Measurements from ENCODE around the gene DCTN5. TPM values are rescaled to one million over a fixed set of nuclear protein-coding genes. Genes with fewer than 3 reads are reported as not detected.
"Not testable (repeated sequence)": the region's sequence is repeated elsewhere in the genome, so short reads cannot be mapped to it uniquely, and the experiment has no call there.

Gene DCTN5
- polyA plus RNA-seq (ENCODE audit: insufficient read depth in 1 of 5, insufficient read length in 5 of 5, low replicate concordance in 1 of 5) = 10 to 100 TPM; 45.5 to 73.0 (median 65.1) TPM
- long read RNA-seq, donor 1, full-length matches to known transcripts = 64 of 84 reads
- long read RNA-seq, donor 1, partial matches to known transcripts = 20 of 84 reads
- long read RNA-seq, donor 1, other reads (novel, unspliced or antisense) = 0 of 84 reads
- long read RNA-seq, donor 2, full-length matches to known transcripts = 34 of 34 reads
- long read RNA-seq, donor 2, partial matches to known transcripts = 0 of 34 reads
- long read RNA-seq, donor 2, other reads (novel, unspliced or antisense) = 0 of 34 reads
- long read RNA-seq, donor 3, full-length matches to known transcripts = 44 of 44 reads
- long read RNA-seq, donor 3, partial matches to known transcripts = 0 of 44 reads
- long read RNA-seq, donor 3, other reads (novel, unspliced or antisense) = 0 of 44 reads
- long read RNA-seq, donor 4, full-length matches to known transcripts = 34 of 34 reads
- long read RNA-seq, donor 4, partial matches to known transcripts = 0 of 34 reads
- long read RNA-seq, donor 4, other reads (novel, unspliced or antisense) = 0 of 34 reads
- long read RNA-seq, donor 5, full-length matches to known transcripts = 93 of 93 reads
- long read RNA-seq, donor 5, partial matches to known transcripts = 0 of 93 reads
- long read RNA-seq, donor 5, other reads (novel, unspliced or antisense) = 0 of 93 reads
- long read RNA-seq, donor 6, full-length matches to known transcripts = 69 of 69 reads
- long read RNA-seq, donor 6, partial matches to known transcripts = 0 of 69 reads
- long read RNA-seq, donor 6, other reads (novel, unspliced or antisense) = 0 of 69 reads
- long read RNA-seq, donor 7, full-length matches to known transcripts = 85 of 85 reads
- long read RNA-seq, donor 7, partial matches to known transcripts = 0 of 85 reads
- long read RNA-seq, donor 7, other reads (novel, unspliced or antisense) = 0 of 85 reads
- long read RNA-seq, donor 8, full-length matches to known transcripts = 24 of 24 reads
- long read RNA-seq, donor 8, partial matches to known transcripts = 0 of 24 reads
- long read RNA-seq, donor 8, other reads (novel, unspliced or antisense) = 0 of 24 reads

DNA sequence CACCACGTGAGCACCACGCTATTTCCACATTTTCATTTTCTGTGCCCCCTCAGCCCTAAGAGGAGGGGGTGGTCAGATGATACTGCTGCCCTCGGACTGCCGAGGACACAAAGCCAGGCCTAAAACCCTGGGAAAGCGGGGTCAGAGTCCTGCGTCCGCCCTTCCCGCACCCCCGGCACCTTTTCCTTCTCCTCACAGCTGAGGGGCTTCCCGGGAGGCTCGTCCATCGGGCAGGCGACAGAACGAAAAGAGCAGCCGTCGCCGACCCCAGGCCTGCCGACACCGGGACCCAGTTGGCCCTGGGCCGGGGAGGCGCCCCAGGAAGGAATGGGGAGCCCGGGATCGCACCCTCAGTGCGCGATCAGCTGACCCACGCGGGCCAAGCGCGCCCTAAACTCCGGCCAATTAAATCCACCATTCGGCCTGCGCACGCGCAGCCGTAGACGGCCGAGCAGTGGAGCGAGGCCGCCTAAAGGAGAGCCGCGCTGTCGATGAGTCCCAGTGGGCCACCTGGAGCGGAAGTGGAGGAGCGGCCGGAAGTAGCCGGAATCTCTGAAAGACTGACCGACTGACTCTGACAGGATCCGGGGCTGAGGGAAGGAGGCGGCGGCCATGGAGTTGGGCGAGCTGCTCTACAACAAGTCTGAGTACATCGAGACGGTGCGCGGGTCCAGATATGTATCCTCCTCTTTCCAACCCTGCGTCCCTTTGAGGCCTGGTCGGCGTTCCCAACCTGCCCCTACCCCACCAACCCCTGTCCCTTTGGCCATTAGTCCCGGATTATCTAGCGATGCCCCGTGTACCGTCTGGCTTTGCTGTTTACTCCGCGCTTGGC, at the start of gene DCTN5, which contains the start of gene PALB2:
Gene DCTN5, plus strand, starts transcription at position 536 of the 835 bp plus-strand sequence. Its CDS starts 77 bp downstream, at position 613.
Gene PALB2, minus strand, starts transcription at position 380 of the 835 bp plus-strand sequence. Its CDS starts 153 bp downstream, at position 227.
- DNase-seq = peak; percentile 87 to 90

DNA sequence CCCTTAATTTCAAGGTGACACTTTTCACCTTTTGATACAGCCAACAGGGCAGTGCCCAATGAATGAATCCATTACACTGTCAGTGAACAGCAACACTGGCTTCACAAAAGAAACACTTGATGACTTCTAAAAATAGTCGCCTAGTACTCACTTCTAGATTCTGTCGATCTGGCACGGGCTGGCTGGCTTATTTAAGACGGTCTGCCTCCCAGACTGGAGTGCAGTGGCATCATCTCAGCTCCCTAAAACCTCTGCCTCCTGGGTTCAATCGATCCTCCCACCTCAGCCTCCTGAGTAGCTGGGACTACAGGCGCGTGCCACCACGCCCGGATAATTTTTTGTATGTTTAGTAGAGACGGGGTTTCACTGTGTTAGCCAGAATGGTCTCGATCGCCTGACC, 47.1 kb upstream of the DCTN5 start:
- DNase-seq = no peak

DNA sequence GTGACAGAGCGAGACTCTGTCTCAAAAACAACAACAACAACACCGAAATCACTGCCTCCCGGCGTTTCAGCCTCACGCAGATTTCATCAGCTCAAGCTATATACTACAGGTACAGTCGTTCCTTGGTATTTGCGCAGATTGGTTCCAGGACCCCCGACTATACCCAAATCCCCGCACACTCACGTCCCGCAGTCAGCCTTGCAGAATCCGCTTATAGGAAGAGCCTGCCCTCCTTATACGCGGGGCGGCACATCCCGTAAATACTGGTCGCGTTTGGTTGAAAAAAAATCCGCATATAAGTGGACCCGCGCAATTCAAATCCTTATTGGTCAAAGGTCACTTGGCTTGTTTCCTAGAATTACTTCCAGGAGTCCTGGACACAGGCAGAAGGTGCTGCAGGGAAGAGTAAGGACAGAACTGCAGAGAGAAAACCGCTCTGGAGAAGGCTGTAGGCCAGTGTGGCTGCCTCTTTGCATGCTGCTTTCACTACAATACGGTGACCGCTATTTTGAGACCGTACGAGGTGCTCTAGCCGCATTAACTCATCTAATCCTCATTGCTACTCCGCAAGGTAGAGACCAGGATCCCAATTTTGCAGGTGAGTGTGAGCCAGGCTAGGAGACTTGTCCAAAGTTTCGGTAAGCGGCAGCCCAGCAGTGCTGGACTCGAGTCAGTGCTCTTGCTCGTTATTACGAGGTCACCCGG, 45.9 kb upstream of the DCTN5 start:
- DNase-seq = no peak

DNA sequence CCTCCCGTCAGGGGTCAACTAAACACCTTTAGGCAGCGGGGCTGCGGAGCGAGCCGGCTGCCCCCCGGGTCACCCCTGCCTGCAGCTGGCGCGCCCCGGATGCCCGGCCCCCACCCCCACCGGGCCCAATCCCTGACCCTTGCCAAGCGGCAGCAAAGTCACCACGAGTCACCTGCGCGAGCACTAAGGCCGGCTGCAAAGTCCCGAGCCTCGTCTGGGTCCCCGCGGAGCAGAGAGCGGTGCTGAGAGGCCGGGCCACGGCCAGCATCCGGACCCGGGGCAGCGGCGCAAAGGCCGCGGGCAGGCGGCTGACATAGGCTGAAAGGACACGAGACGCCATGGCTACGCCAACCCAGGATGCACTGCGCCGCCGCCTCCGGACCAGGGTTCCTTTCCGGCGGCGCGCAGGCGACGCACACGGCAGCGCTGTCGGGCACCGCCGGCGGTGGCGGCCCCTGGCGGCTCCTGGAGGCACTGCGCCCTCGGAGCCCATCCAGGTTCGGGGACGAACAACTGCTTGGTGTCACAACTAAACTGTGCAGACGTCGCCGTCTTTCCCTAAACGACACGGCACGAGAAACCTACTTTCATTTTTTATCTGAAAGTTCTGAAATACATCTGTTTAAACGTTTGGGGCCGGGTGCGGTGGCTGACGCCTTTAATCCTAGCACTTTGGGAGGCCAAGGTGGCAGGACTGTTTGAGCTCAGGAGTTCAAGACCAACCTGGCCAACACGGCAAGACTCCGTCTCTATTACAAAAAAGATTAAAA, 45.1 kb upstream of the DCTN5 start, which contains the start of gene NDUFAB1:
Gene NDUFAB1, minus strand, starts transcription at position 366 of the 770 bp plus-strand sequence. Its CDS starts 26 bp downstream, at position 340.
- DNase-seq = peak; percentile 83 to 84

DNA sequence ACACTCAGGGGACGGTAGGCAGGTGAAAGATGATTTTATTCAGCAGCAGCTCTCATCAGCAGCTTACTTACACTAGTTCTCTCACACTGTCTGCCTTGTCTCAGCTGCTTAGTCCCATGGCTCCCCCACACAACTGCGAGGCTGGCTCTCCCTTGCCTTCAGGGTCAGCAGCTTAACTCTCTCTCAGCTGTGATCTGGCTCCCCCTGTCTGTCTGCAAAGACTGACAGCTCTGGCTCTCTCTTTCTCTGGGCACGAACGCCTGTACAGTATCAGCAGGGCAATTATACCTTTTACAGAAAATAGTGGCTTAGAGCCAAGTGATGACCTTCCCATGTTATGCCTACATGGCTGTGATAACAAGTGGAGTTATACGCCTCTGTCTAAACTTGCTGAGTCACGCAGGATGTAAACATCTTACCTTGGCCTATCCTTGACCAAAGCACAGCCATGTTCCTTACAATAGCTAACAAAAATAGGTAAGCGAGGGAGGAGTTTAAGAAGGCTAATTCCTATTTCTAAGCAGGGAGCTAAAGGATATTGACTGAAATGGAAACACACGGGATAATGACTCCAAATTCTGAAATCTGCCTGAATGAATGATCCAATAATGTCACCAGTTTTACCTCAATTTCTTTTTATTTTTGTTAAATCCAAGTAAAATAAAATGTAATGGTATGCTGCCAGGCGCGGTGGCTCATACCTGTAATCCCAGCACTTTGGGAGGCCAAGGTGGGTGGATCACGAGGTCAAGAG, 44.1 kb upstream of the DCTN5 start:
- no peak for DNase-seq

DNA sequence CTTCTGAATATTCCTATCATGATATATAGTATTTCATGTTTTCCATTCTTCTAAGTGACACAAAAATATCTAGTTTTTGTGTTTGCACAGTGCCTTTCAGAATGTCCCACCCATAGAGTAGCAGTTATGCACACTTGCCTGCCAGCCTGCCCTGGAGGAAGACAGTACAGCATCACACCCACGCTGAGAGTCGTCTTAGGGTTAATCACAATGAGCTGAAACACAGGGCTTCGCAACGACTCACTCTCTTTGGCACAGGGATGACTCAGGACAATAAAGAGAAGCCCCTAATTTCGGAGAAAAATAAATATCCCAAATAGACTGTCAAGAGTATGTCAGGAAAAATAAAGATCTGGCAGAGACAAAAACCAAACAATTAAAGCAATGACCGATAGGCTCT, 33.5 kb upstream of the DCTN5 start:
- no peak for DNase-seq

DNA sequence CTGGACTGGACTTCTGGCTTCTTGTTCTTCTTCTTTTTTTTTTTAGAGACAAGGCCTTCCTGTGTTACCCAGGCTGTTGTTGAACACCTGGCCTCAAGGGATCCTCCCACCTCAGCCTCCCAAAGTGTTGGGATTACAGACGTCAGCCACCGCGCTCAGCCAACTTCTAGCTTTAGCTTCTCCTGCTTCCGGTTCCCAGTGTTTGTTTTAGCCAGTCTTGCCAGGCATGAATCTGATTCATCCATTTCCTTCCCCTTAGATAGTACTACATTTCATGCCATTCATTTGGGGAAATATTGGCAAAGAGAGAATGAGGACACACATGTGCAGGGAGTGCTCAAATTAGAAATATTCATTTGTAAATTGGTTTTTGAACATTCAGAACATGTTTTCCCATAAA, 33.1 kb upstream of the DCTN5 start:
- DNase-seq = no peak

DNA sequence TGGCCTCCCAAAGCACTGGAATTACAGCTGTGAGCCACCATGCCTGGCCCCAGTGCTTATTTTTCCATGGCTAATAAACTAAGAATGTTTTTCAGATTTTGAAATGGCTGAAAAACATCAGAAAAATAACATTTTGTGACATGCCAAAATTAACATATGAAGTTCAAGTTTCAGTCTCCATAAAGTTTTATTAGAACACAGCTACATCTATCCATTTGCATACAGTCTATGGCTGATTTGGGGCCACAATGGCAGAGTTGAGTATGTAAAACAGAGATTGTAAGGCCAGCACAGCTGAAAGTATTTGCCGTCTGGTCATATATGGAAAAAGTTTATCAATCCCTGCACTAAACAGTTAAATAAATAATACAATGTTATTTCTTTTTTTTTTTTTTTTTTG, 31.3 kb upstream of the DCTN5 start:
- no peak for DNase-seq

DNA sequence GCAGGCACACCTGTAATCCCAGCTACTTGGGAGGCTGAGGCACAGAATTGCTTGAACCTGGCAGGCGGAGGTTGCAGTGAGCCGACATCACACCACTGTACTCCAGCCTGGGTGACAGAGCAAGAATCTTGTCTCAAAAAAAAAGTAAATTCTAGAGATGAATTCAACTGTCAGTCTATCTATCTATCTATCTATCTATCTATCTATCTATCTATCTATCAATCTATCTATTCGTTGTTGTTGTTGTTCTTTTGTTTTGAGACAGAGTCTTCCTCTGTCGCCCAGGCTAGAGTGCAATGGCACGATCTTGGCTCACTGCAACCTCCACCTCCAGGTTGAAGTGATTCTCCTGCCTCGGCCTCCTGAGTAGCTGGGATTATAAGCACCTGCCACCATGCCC, 30.4 kb upstream of the DCTN5 start:
- not testable (repeated sequence) for DNase-seq

DNA sequence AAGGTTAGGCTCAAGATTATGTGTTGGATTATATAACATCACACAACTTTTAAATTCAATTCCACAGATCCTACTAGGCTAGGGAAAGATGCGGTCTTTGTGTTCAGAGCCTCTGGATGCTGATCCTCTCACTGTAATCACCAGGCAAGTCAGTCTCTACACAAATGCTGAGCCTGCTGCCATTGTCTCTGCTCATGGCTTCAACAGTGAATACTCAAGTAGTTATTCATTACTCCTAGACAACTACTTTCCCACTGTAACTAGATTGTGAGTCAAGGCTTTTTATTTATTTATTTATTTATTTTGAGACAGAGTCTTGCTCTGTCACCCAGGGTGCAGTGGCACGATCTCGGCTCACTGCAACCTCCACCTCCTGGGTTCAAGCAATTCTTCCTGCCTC, 29.3 kb upstream of the DCTN5 start:
- no peak for DNase-seq

DNA sequence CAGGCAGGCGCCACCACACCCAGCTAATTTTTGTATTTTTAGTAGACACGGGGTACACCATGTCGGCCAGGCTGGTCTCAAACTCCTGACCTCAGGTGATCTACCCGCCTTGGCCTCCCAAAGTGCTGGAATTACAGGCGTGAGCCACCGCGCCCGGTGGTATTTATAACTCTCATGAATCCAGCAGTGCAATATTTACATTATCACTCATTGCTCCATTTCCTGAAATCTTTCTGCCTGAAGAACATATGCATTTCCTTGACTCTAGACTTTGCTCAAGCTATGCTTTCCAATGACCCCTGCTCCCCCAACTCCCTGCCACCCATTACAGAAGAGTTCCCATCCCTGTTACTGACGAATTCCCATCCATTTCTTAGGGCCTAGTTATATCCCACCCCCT, 25.5 kb upstream of the DCTN5 start:
- no peak for DNase-seq

DNA sequence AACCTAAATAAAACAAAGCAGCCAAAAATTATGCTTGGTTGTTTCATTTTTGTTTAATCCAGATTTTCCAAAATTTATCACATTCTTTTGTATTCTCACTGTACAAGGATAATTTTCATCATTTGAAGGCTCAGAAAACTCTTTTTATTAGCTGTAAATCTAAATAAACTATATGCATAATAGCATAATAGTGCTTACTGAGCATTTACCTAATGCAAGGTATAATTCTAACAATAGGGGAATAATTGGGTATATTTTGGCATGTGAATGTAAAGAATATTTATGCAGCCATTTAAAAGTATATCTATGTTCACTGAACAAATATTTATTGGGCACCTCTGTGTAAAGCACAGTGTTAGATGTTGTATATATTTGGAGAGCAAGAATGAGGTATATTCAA, 17.2 kb upstream of the DCTN5 start:
- no peak for DNase-seq

DNA sequence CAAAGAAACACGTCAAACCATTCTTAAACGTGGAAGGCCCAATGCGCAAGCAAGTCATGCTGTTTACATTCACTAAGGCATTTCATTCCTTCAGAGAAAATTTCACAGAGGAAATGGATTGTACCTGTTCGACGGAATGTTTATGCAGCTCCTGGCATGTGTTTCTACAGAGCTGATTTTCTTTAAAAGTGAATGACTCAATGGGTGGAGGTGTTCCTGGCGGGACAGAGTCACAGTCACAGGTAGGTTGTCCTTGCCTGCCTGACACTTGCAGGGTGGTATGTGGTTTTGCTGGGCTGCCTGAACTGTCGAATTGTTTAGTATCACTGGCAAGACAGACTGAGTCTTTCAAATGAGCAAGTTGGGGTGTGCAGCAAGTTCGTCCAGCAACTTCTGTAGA, 11.8 kb upstream of the DCTN5 start:
- DNase-seq = no peak

DNA sequence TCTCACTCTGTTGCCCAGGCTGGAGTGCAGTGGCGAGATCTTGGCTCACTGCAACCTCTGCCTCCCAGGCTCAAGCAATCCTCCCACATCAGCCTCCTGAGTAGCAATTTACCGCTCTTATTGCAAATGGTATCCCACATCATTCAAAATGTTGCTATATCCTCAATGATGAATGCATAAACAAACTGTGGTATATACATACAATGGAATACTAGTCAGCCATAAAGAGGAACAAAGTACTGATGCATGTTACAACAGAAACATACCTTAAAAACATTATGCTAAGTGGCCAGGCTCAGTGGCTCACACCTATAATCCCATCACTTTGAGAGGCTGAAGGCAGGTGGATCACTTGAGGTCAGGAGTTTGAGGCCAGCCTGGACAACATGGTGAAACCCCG, 9.4 kb upstream of the DCTN5 start:
- DNase-seq = not testable (repeated sequence)

DNA sequence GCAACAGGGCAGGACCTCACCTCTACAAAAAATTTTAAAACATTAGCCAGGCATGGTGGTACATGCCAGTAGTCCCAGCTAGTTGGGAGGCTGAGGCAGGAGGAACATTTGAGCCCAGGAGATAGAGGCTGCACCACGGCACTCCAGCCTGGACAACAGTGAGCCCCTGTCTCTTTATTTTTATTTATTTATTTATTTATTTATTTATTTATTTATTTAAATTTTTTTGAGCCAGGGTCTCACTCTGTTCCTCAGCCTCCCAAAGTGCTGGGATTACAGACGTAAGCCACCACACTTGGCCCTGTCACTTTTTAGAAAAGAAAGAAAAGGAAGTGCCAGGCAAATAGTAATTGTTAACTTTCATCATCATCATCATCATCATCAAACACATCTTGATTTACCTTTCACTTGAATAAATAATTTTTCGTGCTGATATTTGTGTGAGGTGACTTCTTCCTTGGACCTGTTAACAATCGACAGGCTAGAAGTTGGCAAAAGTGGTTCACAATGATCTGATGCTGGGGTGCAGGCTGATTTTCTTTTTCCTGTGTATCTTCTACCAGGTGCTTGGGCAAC, 6.7 kb upstream of the DCTN5 start:
- DNase-seq = no peak

DNA sequence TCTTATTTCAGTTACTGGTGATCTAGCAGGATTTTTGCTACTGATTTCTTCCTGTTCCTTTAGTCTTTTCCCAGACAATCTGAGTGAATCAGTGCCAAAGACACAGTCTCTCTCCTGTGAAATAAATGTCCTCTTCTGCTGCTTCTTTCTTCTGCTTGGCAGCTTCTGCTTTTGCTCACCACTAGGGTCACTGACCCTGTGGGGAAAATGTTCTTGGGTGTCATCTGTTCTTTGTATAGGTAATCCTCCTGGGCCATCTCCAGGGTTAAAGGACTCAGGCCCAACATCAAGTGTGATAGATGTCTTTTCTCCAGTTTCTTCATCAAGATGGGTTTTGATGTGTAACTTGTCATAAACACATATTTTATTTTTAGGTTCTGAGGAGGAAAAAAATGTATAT, 5.3 kb upstream of the DCTN5 start:
- no peak for DNase-seq

DNA sequence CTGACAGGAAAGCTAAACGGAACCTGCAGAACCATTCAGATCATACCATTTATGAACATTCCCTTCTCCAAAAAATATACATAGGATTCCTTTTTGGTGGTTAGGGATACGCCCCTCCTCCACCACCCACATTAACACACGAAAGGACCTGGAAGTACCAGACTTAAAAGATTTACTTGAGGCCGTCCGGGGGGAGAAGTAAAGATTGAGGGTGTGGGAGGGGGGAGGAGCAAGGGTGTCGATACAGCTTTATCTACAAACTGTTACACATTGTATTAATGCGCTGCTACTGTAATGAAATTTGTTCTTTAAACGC, 693 bp upstream of the DCTN5 start:
- no peak for DNase-seq

DNA sequence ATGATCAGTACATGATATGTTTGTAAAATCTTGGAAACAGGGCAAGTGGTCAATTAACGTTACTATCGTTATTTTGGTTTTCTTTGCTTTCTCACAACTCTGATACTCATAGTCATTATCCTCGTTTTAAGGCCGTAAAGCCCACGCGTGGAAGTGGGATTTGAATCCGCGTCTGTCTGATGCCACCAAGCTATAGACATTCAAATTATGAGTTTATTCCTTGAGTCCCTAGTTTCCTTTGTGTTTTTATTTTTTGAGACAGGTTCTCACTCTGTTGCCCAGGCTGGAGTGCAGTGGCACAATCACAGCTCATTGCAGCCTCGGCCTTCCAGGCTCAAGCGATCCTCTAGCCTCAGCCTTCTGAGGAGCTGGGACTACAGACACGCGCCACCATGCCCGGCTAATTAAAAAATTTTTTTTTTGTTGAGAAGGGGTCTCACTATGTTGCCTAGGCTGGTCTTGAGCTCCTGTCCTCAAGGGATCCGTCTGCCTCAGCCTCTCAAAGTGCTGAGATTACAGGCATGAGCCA, 1.0 kb downstream of the DCTN5 start:
- DNase-seq = no peak

Data from right lung (tissue), 10 donors.